ENCODE results near the gene PQBP1. TPM values are rescaled to one million over a fixed set of nuclear protein-coding genes. Genes with fewer than 3 reads are reported as not detected.
"Not testable (repeated sequence)": the region's sequence is repeated elsewhere in the genome, so short reads cannot be mapped to it uniquely, and the experiment has no call there.

Gene PQBP1, protein sequence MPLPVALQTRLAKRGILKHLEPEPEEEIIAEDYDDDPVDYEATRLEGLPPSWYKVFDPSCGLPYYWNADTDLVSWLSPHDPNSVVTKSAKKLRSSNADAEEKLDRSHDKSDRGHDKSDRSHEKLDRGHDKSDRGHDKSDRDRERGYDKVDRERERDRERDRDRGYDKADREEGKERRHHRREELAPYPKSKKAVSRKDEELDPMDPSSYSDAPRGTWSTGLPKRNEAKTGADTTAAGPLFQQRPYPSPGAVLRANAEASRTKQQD
- total RNA-seq = 25.2 TPM

DNA sequence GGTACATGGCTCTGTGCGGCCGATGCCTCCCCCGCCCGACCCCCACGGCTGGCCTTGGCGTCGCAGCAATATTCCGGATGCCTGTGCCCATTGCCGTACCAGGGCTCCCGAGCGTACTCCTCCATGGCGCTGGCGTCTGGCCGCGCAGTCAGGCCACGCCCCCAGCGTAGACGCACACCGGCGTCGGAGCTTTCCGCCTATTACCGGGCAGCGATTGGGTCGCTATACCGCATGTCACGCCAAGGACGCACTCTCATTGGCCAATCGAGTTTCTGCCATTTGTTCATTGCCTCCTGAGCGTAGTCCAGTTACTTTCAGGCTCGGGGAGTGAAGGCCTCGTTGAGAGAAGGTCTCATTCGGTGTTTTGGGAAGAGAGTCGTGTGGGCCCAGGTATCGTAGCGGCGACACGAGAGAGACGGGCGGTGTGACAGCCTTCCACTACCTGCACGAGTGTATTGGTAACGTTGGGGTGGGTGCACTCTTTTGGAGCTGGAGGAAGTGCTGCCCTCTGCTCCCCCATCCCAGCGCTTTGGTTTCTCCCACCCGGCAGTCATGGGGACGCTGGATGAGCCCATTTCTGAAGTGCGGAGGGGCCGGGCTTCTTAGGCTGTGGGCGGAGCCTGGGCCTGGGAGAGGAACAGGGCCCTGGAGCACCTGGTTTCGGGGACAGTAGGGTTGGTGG, at the start of gene PQBP1, which contains the start of gene TIMM17B:
Gene PQBP1 (plus strand): TSS at position 306 of the 682 bp plus-strand sequence. CDS start 580 bp downstream, outside the sequence.
Gene TIMM17B (minus strand): TSS at position 144 of the 682 bp plus-strand sequence. CDS start 19 bp downstream, at position 125.
- peak; percentile 97 for DNase-seq

DNA sequence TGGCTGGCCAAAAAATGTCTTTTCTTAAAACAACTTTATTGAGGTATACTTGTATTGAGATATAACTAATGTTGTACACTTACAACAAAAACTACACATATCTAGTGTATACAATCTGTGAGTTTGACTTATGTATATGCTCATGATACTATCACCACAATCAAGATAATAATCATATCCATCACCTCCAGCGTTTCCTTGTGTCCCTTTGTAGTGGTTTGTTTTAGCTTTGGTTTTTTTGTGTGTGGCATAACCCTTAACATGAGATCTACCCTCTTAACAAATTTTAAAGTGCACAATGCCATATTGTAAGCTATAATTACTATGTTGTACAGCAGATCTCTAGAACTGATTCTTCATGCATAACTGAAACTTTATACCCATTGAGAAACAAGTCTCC, 48.9 kb upstream of the PQBP1 start:
- DNase-seq = no peak

DNA sequence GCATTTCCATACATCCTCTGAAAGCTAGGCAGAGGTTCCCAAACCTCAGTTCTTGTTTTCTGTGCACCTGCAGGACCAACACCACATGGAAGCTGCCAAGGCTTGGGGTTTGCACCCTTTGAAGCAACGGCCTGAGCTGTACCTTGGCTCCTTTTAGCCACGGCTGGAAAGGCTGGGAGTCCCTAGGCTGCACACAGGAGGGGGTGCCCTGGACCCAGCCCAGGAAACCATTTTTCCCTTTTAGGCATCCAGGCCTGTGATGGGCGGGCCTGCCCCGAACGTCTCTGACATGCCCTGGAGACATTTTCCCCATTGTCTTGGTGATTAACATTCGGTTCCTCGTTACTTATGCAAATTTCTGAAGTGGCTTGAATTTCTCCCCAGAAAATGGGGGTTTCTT, 44.9 kb upstream of the PQBP1 start:
- no peak for DNase-seq

DNA sequence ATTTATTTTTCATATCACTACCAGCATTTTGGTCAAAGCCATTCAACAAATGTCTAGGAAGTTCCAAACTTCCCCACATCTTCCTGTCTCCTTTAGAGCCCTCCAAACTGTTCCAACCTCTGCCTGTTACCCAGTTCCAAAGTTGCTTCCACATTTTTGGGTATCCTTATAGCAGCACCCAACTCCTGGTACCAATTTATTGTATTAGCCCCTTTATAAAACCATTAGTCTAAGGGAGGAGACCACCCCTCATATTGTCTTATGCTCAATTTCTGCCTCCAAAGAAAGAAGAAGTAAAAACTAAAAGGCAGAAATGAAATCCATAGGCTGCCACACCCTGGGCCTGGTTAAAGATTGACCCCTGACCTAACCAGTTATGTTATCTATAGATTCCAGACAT, 44.2 kb upstream of the PQBP1 start:
- not testable (repeated sequence) for DNase-seq

DNA sequence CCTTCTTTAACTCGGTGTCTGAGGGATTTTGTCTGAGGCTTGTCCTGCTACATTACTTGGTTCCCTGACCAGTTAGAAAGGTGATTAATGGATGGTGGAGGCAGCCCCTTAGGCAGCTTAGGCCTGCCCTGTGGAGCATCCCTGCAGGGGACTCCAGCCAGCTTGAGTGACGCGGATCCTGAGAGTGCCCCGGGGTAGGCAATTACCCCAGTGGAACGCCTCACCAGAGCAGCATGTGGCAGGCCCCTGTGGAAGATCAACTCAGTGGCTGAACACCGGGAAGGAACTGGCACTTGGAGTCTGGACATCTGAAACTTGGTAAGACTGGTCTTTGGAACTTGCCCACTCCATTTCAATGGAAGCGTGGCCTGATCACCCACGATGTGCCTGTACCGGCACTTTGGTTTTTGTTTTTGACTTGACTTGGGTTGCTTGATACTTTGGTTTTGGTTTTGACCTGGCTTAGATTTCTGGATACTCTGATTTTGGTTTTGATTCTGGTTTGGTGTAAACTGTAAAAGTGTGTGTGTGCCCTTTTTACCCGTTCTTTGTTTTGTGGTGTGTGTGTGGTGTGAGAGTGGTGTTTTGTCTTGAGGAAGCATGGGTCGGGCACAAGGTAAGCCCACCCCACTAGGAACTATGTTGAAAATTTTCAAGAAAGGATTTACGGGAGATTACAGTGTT, 43.5 kb upstream of the PQBP1 start:
- DNase-seq = not testable (repeated sequence)

DNA sequence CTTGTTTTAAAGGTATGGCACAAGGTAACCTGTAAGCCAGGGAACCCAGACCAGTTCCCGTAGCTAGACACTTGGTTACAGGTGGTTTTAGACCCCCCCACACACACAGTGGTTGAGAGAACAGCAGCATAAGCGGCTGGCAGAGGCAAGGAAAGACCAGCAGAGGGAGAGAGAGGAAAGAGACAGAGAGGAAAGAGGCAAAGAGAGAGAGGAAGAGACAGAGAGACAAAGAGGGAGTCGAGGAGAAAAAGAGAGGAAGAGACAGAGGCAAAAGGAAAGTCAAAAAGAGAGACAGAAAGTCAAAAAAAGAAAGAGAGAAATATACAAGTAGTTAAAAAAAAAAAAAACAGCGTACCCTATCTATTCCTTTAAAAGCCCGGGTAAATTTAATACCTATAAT, 42.8 kb upstream of the PQBP1 start:
- DNase-seq = no peak

DNA sequence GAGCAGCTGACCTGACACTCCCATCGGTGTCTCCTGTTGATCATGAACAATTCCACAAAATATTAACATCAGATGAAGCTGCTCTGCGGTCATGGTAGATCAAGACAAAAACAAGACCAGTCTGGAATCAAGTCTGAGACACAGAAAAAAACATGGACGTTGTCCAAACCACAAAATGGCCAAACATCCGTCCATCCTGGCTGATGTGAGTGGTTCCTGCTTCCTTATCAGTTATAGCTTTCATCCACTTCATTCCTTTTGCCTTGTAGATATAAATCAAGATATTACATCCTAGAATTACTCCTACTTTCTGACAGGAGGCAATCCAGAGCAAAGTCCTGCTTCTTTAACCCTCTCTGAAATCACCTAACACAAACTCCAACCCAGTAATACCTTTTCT, 33.5 kb upstream of the PQBP1 start:
- DNase-seq = no peak

DNA sequence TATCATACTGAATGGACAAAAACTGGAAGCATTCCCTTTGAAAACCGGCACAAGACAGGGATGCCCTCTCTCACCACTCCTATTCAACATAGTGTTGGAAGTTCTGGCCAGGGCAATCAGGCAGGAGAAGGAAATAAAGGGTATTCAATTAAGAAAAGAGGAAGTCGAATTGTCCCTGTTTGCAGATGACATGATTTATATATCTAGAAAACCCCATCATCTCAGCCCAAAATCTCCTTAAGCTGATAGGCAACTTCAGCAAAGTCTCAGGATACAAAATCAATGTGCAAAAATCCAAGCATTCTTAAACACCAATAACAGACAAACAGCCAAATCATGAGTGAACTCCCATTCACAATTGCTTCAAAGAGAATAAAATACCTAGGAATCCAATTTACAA, 25.7 kb upstream of the PQBP1 start:
- not testable (repeated sequence) for DNase-seq

DNA sequence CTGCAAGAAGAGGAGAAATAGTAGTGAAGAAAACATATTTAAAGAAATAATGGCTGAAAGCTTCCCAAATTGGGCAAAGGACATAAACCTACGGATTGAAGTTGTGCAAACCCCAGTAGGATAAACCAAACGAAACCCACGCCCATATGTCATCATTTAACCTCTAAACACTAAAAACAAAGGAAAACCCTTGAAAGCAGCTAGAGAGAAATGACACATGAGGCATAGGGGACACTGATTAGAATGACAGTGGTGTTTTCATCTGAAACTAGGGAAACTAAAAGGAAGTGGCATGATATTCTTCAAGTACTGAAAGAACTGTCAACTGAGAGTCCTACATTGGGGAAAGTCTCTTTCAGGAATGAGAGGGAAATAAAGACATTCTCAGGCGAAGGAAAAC, 20.8 kb upstream of the PQBP1 start:
- not testable (repeated sequence) for DNase-seq

DNA sequence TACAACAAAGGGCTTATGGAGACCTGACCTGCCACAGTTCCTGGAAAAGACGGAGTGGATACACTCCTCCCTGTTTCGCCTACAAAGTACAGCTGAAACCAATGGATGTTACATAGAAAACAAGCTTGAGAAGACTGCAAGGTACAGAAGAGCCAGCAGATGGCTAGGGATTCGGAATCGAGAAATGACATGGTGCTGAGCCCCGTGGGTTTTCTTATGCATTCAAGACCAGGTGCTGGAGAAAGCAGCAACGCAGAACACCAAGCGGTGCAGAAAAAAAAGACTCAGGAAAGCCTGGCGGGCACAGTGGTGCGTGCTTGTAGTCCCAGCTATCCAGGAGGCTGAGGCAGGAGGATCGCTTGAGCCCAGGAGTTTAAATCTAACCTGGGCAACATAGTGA, 14.0 kb upstream of the PQBP1 start:
- no peak for DNase-seq

DNA sequence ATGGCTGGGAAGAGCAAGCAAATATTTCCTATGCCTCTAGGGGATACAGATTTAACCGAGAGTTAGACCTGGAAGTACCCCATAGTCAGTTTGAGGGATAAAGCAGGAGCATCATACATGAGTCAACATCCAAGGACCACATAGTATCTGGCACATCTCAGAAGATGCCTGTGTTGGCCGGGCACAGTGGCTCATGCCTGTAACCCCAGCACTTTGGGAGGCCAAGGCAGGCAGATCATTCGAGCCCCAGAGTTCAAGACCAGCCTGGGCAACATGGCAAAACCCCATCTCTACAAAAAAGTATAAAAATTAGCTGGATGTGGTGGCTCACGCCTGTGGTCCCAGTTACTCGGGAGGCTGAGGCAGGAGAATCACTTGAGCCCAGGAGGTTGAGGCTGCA, 11.1 kb upstream of the PQBP1 start:
- not testable (repeated sequence) for DNase-seq

DNA sequence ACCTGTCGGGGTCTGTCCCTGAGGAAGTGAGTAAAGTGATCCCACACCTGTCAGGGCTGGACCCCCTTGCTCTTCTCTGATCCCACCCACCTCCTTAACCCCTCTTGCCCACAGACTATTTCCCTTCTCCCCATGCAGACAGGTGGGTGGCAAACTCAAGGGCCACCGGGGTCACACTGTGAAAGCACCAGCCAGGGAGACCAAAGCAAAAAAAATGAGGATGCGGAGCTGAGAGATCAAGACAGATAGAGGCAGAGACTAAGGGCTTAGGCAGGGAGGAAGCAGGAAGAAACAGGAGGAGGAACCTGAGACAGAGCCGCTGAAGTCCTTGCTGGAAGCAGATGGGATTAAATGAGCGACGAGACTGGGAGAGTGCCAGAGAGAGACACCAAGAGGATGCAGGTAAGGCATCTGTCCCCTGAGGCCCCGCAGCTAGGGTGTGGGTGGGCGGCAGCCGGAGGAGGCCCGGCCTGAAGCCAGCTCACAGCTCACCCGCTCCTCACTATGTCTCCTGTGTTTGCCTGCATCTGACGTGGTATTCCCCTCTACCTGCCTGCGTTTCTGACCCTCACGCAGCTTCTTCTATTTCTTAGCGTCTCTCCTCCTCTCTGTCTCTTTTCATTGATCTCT, 7.3 kb upstream of the PQBP1 start:
- DNase-seq = peak; percentile 17

DNA sequence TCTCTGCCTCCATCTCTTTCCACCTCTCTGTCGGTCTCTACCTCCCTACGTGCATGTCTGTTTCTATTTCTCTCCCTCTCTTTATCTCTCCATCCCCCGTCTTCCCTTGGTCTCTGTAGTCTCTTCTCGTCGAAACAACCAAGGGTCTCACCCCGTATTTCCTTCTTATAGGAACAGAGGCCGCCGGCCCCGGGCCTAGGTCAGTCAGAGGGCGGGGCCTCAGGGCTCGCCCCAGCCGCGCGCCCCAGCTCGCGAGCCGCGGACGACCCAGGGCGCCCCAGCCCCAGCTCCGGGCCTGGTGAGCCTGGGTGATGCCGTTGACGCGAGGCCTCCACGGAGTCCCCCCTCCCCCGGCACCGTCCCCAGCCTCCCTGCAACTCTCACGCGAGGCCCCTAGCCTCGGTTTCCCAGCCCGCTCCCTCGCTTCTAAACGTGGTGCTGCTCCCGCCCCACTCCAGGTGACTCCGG, 6.8 kb upstream of the PQBP1 start:
- no peak for DNase-seq

DNA sequence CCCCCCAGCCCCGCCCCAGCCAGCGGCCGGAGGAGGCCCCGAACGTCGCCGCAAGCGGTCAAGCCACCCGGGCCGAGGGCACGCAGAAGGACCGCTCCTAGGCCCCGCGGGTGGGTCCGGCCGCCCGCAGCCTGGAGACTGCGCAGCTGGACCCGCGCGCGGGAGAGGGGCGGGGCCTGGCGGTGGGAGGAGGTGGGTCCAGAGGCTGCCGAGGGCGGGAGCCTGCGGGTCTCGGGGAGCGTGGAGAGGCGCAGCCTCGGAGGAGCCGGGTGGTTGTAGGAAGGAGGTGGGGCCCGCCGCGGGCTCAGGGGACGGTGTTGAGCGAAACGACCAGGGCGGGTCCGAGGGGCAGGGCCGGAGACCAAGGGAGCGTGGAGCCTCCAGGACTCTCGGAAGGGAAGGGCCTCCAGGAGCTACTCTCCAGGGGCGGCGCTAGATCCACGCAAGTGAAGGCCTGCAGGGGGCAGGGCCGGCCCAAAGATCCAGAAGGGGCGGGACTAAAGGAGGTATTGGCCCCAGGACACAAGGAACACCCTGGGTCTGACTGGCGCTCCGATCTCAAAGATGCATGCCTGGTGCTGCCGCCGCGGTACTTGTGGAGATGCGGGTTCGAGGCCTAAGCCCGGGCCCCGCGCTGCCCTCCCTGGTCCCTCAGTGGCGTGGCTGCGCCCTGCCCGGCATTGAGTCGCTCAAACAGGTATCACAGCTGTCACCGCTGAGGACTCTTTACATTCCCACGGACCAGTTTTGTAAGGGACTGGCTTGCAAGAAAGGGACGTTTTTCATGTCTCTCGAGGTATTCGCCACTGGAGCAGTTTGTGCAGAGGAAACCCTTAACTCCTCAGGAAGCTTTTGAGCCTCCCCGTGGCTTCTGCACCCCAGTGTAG, 6.1 kb upstream of the PQBP1 start:
- peak; percentile 88 for DNase-seq

DNA sequence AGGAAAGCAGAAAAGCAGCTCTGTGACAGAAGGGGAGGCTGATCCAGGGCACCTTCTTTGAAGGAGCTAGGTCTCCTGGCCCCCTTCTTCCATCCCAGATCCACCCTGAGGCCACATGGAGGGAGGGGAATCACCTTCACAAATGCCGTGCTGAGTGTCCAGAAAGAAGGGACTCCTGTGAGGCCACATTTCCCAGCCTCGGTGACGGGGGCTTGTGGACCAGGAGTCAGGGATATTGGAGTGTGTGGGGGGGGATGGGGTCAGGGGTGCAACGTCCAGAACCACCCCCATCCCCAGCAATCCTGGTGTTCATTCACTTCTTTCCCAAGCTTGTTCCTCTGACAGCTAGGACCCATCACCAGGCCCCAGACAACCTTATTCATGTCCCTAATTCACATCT, 4.8 kb upstream of the PQBP1 start:
- no peak for DNase-seq

DNA sequence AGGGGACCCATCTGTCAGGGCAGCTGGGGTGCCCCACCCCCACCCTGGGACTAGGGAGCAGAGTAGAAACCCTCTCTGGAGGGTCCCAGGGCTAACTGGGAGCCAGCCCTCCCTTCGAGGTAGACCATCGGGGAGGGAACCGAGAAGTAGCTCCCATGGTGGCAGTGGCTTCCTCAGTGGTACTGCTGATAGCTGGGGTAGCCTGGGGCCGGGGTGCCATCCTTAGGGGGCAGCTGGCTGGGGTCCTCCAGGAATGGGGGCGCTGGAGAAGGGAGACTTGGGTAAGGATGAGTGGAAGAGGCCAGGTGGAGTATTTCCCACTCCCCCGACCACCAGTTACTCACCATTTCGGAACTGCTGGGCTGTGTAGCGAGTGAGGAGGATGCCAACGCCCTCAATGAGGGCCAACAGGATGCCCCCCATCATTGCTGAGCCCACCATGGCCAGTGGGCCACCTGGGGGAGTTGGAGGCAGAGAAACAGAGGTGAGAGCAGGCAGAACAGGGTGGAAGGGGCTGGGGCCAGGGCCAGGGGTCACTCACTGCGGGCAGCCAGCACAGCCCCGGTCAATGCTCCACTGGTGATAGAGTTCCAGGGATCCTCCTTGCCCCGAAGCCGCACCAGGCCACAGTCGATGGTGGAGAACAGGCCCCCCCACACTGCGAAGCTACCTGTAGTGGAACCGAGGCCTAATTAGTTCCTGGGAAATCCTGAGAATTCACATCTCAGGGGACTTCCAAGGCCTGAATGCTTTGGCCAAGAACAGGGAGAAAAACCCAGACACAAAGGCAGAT, 4.0 kb upstream of the PQBP1 start:
- DNase-seq = no peak

DNA sequence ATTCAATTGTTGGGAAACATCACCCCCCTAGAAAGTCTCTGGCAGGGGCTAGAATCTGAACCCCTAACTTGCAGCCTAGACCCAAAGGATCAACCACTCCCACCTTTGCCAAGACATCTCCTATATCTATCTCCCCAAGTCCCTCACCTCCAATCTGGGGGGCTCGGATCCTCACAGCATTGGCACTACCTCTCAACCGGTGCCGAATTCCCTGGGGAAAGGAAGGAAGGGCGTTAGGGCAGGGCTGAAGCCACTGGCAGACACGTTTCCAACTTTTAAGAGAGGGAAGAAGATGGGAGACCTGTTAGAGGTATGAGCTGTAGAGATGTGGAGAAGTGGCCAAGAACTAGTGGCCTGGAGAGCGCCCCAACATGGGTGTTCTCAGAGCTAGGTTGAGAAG, 2.8 kb upstream of the PQBP1 start:
- DNase-seq = no peak

DNA sequence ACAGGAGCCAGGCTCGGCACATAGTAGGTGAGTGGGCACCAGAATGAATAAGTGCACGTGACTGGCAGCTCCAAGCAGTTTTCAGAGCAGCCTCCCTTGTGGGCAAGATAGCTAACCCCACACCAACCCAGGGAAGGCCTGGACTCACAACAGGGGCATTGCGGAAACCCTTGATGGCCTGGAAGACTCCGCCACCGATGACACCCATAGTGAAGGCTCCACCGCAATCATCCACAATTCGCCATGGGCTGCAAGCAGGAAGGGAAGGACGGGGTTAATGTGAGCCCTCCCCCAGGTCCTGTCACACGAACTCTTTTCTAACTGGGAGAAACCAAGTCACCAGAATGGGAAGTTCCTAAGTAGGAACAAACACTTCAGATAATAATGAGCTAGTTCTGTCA, 1.1 kb upstream of the PQBP1 start:
- DNase-seq = peak; percentile 26

DNA sequence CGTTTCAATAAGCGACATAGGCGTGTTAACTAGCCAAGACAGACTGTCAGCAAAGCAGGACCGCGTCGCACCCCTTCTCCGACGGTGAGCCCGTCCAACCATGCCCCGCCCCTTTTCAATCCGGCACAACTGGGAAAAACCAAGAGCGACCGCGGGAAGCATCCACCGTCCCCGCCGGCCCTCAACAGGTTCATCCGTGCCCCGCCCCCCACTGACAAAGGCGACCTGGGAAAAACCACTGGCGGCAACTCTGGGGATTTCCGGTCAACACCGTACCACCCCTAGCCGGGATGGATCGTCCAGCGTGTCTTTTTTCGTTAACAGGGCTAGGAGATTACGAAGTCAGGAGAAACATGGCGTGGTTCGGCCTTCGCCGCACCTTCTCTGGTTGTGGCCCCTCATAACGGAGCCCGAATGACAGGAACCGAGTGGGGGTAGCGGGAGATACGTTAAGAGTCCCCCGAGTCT, 539 bp upstream of the PQBP1 start:
- peak; percentile 85 for DNase-seq

DNA sequence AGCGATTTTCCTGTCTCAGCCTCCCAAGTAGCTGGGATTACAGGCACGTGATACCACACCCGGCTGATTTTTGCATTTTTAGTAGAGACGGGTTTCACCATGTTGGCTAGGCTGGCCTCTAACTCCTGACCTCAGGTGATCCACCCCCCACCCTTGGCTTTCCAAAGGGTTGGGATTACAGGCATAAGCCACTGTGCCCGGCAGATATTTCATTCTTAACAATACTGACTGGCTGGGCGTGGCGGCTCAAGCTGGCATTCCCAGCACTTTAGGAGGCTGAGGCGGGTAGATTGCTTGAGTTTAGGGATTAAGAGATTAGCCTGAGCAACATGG, 1.3 kb downstream of the PQBP1 start:
- DNase-seq = no peak

DNA sequence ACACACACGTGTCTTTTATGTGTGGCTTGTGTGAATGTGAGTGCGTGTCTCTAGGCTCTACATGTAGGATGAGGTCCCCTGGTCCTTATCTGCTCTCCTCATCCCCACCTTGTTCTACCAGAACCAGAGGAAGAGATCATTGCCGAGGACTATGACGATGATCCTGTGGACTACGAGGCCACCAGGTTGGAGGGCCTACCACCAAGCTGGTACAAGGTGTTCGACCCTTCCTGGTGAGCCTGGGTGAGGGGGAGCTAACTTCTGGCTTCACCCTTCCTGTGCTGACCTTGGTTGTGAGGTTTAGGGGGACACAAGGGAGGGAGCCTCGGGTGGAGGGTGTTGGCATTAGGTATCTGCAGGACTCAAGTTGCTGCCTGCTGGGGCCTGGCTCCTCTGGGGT, 3.3 kb downstream of the PQBP1 start:
- DNase-seq = no peak
